ENCODE measurements around the gene KDM3A.
A peak's percentile ranks its signal among the peaks of the same experiment; 100 is the strongest.

Gene KDM3A, protein sequence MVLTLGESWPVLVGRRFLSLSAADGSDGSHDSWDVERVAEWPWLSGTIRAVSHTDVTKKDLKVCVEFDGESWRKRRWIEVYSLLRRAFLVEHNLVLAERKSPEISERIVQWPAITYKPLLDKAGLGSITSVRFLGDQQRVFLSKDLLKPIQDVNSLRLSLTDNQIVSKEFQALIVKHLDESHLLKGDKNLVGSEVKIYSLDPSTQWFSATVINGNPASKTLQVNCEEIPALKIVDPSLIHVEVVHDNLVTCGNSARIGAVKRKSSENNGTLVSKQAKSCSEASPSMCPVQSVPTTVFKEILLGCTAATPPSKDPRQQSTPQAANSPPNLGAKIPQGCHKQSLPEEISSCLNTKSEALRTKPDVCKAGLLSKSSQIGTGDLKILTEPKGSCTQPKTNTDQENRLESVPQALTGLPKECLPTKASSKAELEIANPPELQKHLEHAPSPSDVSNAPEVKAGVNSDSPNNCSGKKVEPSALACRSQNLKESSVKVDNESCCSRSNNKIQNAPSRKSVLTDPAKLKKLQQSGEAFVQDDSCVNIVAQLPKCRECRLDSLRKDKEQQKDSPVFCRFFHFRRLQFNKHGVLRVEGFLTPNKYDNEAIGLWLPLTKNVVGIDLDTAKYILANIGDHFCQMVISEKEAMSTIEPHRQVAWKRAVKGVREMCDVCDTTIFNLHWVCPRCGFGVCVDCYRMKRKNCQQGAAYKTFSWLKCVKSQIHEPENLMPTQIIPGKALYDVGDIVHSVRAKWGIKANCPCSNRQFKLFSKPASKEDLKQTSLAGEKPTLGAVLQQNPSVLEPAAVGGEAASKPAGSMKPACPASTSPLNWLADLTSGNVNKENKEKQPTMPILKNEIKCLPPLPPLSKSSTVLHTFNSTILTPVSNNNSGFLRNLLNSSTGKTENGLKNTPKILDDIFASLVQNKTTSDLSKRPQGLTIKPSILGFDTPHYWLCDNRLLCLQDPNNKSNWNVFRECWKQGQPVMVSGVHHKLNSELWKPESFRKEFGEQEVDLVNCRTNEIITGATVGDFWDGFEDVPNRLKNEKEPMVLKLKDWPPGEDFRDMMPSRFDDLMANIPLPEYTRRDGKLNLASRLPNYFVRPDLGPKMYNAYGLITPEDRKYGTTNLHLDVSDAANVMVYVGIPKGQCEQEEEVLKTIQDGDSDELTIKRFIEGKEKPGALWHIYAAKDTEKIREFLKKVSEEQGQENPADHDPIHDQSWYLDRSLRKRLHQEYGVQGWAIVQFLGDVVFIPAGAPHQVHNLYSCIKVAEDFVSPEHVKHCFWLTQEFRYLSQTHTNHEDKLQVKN (N-terminal part only)

DNA sequence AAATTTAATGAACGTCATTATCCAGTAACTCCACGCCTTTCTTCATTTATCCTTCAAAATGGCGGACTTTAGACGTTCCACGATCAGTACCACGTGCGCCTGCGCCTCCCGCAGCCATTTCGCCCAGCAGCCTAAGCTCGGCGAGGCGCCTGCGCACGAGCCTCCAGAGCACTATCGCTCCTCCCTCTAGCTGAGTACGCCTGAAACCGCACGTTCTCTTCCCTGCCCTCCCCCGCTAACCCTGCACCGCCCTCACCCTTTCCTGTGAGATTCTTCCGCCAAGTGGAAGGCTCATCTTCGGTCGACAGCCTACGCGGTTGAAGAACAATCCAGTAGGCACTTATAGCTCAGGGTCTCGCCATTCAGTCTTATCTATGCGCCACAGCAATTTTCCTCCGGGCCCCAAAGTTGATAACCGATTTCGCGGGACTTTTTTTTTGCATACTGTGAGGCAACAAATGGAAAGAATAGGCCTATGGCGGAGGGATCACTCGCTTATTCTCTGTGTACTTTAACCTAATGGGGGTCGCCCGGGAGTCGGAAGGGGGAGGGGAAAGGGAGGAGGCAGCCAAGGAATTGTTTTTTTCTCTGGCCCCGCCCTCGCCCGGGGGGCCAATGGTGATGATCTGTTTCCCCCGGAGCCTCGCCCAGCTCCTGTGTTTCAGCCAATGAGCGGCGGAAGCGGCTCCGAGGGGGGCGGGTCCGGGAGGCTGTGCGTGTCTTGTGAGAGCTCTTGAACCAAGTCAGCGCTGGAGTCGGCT lies at the start of gene KDM3A:
TSS of gene KDM3A (plus strand) at position 741 of the 761 bp plus-strand sequence. CDS start 677 bp downstream, outside the sequence.
- DNase-seq (ENCODE audit: low spot score): peak; percentile 100

DNA sequence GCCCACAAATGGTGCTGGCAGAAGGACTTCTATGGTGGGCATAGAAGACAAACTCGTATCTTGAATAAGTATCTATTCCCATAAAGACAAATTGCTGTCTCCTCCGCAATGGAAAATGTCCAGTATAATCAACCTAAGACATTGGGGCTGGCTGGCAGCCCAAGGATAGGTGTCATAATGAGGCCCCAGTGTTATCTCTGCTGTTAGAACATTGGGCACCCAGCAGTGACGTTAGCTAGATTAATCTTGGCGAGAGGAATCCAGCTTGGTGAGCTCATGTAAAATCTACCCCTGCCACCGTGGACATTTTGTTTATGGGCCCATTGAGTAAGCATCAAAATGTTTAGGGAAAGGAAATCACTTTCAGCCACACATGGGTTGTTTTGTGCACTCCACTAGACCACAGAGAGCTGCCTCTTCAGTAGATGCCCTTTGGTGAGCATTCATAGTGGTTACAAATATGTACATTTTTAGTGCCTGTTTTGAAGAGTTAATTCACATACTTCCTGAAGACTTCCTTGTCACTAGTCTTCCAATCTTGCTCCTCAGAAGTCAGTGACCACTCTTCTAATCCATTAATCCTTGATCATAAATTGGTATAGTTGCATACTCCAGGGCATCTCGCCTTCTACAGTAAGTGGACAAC lies 48.2 kb upstream of the KDM3A start:
- no peak for DNase-seq (ENCODE audit: low spot score)

GRCh38 chr2:86393521-86394491 lies 47.4 kb upstream of the KDM3A start:
- no peak for DNase-seq (ENCODE audit: low spot score)

DNA sequence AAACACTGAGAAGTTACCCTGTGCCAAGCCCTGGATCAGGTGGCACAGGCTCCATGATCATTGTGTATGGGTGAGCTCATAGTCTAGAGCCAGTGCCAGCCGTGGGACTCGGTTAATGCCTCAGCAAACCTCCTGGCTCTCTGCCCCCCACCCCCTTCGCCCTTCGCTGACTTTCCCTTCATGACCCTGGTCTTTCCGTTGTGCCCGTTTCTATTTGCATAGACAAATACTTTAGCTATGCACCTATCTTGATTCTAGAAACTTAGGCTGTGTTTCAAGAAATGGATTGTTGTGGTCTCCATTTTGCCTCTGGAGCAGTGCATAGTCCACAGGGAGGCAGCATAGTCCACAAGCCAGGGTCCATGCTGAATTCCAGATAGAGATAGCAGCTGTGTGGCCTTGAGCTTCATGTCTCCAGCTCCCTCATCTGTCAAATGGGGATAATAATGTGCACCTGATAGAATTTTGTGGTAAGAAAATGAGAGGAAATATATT lies 44.8 kb upstream of the KDM3A start:
- DNase-seq (ENCODE audit: low spot score): no peak

DNA sequence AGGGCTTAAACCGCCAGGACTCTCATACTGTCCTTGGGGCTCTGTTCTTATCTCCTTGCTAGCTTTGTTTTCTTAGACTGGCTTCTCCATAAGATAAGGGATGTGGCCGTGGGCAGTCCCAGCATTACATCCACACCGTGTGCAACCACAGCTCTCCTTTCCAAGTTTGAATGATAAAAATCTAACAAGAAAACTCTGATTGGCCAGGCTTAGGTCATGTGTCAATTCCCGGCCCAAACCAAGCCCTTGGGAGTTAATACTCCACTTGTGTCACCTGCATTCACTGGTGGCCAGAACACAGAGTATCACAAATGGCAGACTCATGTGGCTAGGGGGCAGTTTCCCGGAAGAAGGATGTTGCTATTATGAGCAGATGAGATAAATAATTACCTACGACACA lies 43.2 kb upstream of the KDM3A start:
- DNase-seq (ENCODE audit: low spot score): no peak

GRCh38 chr2:86398500-86399474 lies 42.4 kb upstream of the KDM3A start:
- DNase-seq (ENCODE audit: low spot score): no peak

GRCh38 chr2:86400321-86400720 lies 40.9 kb upstream of the KDM3A start:
- no peak for DNase-seq (ENCODE audit: low spot score)

DNA sequence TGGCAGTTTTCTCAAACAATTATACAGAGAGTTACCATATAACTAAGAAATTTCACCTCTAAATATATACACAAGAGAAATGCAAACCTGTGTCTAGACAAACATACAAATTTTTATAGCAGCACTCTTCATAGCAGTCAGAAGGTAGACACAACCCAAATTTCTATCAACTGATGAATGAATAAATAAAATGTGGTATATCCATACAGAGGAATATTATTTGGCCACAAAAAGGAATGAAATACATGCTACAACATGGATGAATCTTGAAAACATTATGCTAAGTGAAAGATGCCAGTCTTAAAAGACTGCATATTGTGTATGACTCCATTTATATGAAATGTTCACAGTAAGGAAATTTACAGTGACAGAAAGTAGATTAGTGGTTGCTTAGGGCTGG lies 30.6 kb upstream of the KDM3A start:
- no peak for DNase-seq (ENCODE audit: low spot score)

DNA sequence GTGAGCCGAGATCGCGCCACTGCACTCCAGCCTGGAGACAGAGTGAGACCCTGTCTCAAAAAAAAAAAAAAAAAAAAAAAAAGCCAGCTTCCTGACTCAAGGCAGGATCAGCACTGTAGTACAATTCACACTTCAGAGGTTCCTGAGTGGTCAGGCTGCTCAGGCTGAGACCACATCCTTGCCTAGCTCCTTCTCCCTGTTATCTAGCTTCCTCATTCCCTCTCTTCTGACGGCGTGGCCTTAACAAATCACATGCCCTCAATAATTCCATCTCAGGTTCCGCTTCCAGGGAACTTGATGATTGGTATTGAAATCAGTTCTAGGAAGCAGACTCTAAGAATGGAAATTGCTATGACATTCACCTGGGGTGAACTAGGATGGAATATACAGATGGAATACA lies 29.8 kb upstream of the KDM3A start:
- no peak for DNase-seq (ENCODE audit: low spot score)

- DNase-seq (ENCODE audit: low spot score): no peak
These were observed 29.2 kb upstream of the KDM3A start for GRCh38 chr2:86412007-86412406.

GRCh38 chr2:86413296-86414094 lies 27.7 kb upstream of the KDM3A start:
- DNase-seq (ENCODE audit: low spot score): no peak

DNA sequence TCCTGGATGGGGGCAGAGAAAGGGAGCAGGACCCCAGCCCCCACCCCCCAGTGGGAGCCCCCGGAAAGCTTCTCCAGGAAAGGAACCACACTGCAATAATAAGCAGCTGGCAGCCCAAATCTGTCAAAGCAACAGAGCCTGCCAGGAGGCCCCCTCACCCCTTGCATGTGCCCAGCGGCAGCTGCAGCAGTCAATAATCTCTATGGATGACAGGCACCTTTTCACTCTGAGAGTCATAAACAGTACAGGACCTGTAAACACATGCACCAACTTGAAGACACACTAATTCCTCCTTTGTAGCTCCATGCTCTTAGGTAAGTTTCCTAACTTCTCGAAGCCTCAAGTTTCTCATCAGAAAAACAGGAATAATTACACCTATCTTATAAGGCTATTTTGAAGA lies 26.2 kb upstream of the KDM3A start:
- no peak for DNase-seq (ENCODE audit: low spot score)

DNA sequence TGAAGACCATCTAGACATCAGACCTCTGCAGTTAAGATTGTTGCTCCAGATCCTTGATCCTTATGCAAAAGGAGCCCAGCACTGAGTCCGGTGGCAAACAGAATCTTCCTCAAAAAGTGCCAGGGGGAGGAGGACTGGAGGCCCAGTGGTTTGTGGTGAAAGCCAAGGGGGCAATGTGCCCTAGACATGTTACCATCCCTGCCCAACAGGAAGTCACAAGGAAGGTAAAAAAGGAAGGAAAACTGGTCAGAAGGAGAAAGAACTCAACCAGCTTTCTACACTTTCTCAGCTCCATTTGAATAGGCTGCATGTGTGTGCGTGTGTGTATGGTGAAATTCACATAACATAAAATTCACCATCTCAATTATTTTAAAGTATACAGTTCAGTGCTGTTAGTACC lies 25.0 kb upstream of the KDM3A start:
- DNase-seq (ENCODE audit: low spot score): no peak

GRCh38 chr2:86417961-86418360 lies 23.2 kb upstream of the KDM3A start:
- no peak for DNase-seq (ENCODE audit: low spot score)

GRCh38 chr2:86420913-86421312 lies 20.3 kb upstream of the KDM3A start:
- no peak for DNase-seq (ENCODE audit: low spot score)

- DNase-seq (ENCODE audit: low spot score): no peak
These were observed 14.9 kb upstream of the KDM3A start for GRCh38 chr2:86426271-86426670.

DNA sequence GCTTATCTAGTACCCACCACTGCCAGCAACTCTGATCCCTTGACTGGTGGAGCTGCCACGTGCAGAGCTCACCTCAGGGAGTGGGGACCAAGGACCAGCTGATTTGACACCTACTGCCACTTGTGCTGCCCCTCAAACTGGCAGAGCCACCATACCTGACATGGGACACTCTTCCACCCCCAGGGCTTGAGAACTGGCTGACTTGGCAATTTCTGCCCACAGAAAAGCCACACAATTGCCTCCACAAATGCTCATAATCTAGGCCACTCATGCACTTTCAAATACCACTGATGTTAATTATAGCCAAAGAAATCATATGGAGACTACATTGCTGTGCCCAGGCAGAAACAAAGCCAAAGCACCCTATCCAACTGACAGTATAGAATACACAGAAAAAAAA lies 11.8 kb upstream of the KDM3A start:
- DNase-seq (ENCODE audit: low spot score): no peak

DNA sequence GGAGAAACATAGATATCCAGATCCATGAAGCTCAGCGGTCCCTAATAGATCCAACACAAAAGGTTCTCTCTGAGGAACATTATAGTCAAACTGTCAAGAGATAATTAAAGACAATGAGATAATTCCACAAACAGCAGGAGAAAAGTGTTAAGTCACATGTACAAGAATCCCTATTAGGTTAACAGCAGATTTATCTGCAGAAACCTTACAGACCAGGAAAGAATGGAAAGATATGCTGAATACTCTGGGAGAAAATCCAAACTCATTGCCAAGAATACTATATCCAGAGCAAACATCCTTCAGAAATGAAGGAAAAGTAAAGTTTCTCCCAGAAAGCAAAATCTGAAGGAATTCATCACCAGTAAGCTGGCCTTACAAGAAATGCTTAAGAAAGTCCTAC lies 10.8 kb upstream of the KDM3A start:
- DNase-seq (ENCODE audit: low spot score): no peak

Measured in CD4-positive, alpha-beta T cell treated with Interleukin-15 for 4 hours (primary cell).